Frontal cortex (tissue), 4 donors: ENCODE results near the gene SGPP1. TPM values are rescaled to one million over a fixed set of nuclear protein-coding genes. Genes with fewer than 3 reads are reported as not detected.
"Not testable (repeated sequence)": the region's sequence is repeated elsewhere in the genome, so short reads cannot be mapped to it uniquely, and the experiment has no call there.

Experiments used
- DNase-seq, 2 donors: peaks; one replicate each; pipeline ENCODE4 v3.0.0; 2012; ENCODE audit warnings: low spot score in 2 of 2
- FAIRE-seq: peaks from 2 replicates; lab custom pipeline; 2012; peaks lifted over from hg19 to GRCh38; lab: Jason Lieb, UNC
- small RNA-seq: library from RNA; depleted of rRNA; stranded (forward); fragments of <200 nt; gene quantifications from one replicate; pipeline ENCODE3, GENCODE V24; 2014
- total RNA-seq: library from RNA; depleted of rRNA; stranded (reverse); fragments of >200 nt; gene quantifications from one replicate; pipeline ENCODE4 v1.2.3, GENCODE V29; 2014
- donor health status: control.
- donor health status: control.
- donor health status: control.

Gene SGPP1
- total RNA-seq, 1 donor from 2014 or later = 36.7 TPM

DNA sequence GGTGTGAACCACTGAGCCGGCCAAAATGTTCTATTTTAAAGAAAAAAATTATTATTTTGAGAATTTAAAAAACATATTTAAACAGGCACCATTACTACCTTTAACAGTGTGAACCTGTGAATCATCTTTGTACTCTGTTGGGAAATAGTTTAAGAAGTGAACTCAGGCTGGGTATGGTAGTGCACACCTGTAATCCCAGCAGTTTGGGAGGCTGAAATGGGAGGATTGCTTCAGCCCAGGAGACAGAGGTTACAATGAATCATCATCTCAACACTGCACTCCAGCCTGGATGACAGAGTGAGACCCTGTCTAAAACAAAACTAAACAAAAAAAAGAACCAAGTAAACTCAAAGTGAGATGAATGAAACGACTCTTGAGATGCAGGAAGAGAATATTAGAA lies 83.1 kb downstream of the SGPP1 start:
- FAIRE-seq (no peak), DNase-seq (no peak)

DNA sequence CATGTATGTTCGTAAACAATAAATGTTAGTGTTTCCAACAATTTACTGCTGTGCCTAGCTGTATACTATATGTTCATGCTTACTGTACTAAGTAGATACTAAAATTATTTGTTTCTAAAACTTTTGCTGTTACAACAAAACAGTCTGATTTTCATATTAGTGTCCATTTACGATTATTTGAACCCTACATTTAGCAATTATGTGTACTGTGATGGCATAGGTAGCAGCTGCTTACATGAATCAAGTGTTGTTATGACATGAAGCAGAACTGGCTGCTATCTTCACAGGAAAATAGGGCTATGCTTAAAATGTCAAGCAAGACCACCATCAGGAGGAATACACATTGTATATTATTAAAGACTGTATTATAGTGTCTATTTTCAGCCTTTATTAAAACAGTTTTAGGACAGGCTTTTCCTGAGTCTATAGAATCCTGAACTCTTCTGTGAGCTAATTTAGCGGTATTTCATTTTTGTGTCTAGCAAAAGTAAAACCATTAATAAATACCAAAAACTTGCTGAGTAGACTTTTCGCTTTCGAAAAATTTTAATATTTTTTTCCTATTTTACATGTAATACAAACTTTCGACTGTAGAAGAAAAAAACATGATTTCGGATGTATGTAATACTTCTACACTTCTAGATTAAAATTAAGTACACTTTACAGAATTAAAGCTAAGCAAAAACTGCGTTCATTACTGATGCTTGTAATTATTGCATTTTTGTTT lies 85.0 kb downstream of the SGPP1 start:
- FAIRE-seq (no peak), DNase-seq (no peak)

GRCh38 chr14:63642229-63642611 lies 85.6 kb downstream of the SGPP1 start:
- DNase-seq (peak; percentile 63 to 78), FAIRE-seq (peak; percentile 79)

DNA sequence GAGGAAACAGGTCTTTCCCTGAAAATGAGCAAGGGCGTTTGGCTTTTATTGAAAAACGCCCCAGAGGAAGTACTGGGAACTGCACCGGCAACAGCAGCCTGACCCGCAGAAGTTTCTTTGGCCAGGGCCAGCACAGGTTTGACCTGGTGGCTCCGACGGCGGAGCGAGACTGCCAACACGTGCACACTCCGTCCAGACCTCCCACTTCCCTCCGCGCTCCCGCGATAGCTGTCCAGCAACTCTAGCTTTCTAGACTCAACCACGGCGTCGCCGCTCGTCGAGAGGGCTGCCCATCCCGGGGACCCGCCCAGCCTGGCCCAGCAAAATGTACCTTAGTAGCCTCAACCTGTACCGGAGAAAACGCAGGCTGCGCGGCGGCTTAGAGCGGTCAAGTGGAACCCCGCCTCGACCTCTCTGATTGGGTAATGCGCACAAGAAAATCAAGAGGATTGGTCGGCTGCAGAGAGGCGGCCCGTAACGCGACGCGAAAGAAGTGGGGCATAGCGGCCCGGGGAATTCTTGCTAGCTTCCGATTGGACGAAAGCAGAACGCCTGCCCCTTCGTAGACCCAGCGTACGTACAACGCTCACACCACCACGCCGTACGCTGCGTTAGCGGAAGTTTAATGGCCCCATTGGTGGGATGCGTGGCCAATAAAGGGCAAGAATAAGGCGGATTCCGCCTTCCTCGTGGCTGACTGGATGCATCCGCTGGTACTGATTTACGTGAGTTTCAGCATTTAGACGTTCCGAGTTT lies 86.2 kb downstream of the SGPP1 start, which contains the start of gene WDR89:
WDR89 (minus strand) TSS at position 399 of the 756 bp plus-strand sequence. CDS start 41,929 bp downstream, outside the sequence.
- FAIRE-seq (peak; percentile 97), DNase-seq (peak; percentile 77 to 91)

- FAIRE-seq (no peak), DNase-seq (no peak)
Observed at GRCh38 chr14:63638493-63638892, 89.4 kb downstream of the SGPP1 start.

DNA sequence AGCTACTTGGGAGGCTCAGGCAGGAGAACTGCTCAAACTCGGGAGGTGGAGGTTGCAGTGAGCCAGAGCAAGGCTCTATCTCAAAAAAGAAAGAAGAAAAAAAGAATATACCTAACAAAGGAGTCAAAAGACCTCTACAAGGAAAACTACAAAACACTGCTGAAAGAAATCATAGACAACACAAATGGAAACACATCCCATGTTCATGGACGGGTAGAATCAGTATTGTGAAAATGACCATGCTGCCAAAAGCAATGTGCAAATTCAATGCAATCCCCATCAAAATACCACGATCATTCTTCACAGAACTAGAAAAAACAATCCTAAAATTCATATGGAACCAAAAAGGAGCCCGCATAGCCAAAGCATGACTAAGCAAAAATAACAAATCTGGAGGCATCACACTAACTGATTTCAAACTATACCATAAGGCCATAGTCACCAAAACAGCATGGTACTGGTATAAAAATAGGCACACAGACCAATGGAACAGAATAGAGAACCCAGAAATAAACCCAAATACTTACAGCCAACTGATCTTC lies 91.7 kb downstream of the SGPP1 start:
- not testable (repeated sequence) for FAIRE-seq, DNase-seq

Small RNA genes lying within 50 kb of the gene (small RNA-seq; reads per million reads assigned to genes)
- not detected for gene AL161670.1
- gene RF00012 = not detected
- not detected for gene RNU7-116P

Other genes with a start within 250 kb of the SGPP1 start
- gene PPP2R5E, start 184.7 kb downstream of the SGPP1 start, total RNA-seq = 35.1 TPM
- 46.5 TPM for gene WDR89, start 86.2 kb downstream of the SGPP1 start, total RNA-seq
- 109 TPM for gene SYNE2, start 124.9 kb upstream of the SGPP1 start, total RNA-seq